Activated naive CD4-positive, alpha-beta T cell treated with anti-CD3 and anti-CD28 coated beads for 36 hours (primary cell): ENCODE data around the gene EOLA1. TPM values are rescaled to one million over a fixed set of nuclear protein-coding genes. Genes with fewer than 3 reads are reported as not detected.
A peak's percentile ranks its signal among the peaks of the same experiment; 100 is the strongest.
"Not testable (repeated sequence)": the region's sequence is repeated elsewhere in the genome, so short reads cannot be mapped to it uniquely, and the experiment has no call there.

Source experiments
- CTCF ChIA-PET: fragments of 350-600 bp; sonication (Branson Sonifier 250); formaldehyde crosslinking; loops from one replicate; lab custom pipeline; 2021; ENCODE audit warnings: antibody characterized with exemption; lab: Charles Lee
- DNase-seq: peaks from one replicate; pipeline ENCODE4 v3.0.0-alpha.2; 2020
- H3K27ac Mint-ChIP-seq: one replicate; pipeline ENCODE4 v1.8.0; 2021; ENCODE audit warnings: mild to moderate bottlenecking, mixed read lengths
- H3K27me3 Mint-ChIP-seq: one replicate; pipeline ENCODE4 v1.8.0; 2021; ENCODE audit warnings: low read depth, mixed read lengths
- H3K36me3 Mint-ChIP-seq: one replicate; pipeline ENCODE4 v1.8.0; 2021; ENCODE audit warnings: low read depth, mixed read lengths
- H3K4me1 Mint-ChIP-seq: one replicate; pipeline ENCODE4 v1.8.0; 2021; ENCODE audit warnings: low read depth, mixed read lengths
- H3K4me3 Mint-ChIP-seq: one replicate; pipeline ENCODE4 v1.8.0; 2021; ENCODE audit warnings: mild to moderate bottlenecking, moderate library complexity, mixed read lengths
- H3K9me3 Mint-ChIP-seq: one replicate; pipeline ENCODE4 v1.8.0; 2021; ENCODE audit warnings: mixed read lengths
- intact Hi-C: fragments of 100-400 bp; cut with micrococcal nuclease; formaldehyde crosslinking; loops from one replicate; pipeline ENCODE4 v1.15.1; 2023
- total RNA-seq, 2 experiments: library from RNA; stranded (reverse); gene quantifications; one replicate each; pipeline ENCODE4 v1.2.3, GENCODE V29; 2021

The EOLA1 gene
- 10 to 100 TPM; 14.7 to 16.2 TPM for total RNA-seq

- H3K9me3 Mint-ChIP-seq = no peaks in the 10 kb centered on the region
- H3K36me3 Mint-ChIP-seq = peaks cover 1% of the 10 kb centered on the region
- H3K27me3 Mint-ChIP-seq = no peaks in the 10 kb centered on the region
- H3K27ac Mint-ChIP-seq = peak within 1 kb of the TSS; percentile 99
- CTCF ChIA-PET = interaction anchor here (0.6 kb wide), 1 partner anchor 37 kb away, joined by 3 read pairs; no protein-coding TSS in a partner anchor
- DNase-seq = peak; percentile 93
- peak within 1 kb of the TSS; percentile 91 for H3K4me3 Mint-ChIP-seq
- intact Hi-C loops = loop anchor here (1.0 to 10.0 kb wide), 7 partner anchors 36 to 1630 kb away; partner anchors contain the start of genes FMR1, IDS, MAMLD1 and MTM1
- peaks cover 2% of the 10 kb centered on the region for H3K4me1 Mint-ChIP-seq
These were observed at the start of gene EOLA1 for GRCh38 chrX:149540621-149541520. Gene EOLA1 (plus strand): TSS chrX:149541012. CDS start chrX:149545631, 4,619 bp downstream.

- no peak overlapping the region for H3K27ac Mint-ChIP-seq
- no peaks in the 10 kb centered on the region for H3K9me3 Mint-ChIP-seq
- DNase-seq = no peak
- no peak overlapping the region for H3K4me3 Mint-ChIP-seq
- no peaks in the 10 kb centered on the region for H3K27me3 Mint-ChIP-seq
- peaks cover 2% of the 10 kb centered on the region for H3K4me1 Mint-ChIP-seq
- peaks cover 10% of the 10 kb centered on the region for H3K36me3 Mint-ChIP-seq
- intact Hi-C loops = no loop called here
- CTCF ChIA-PET = no interaction called here
These were observed 49.0 kb upstream of the EOLA1 start for GRCh38 chrX:149491812-149492211.

- H3K27ac Mint-ChIP-seq = no peak overlapping the region
- CTCF ChIA-PET = no interaction called here
These were observed 46.9 kb upstream of the EOLA1 start for GRCh38 chrX:149493567-149494562.

GRCh38 chrX:149494844-149495565 lies 45.8 kb upstream of the EOLA1 start:
- no peak overlapping the region for H3K27ac Mint-ChIP-seq
- H3K27me3 Mint-ChIP-seq = no peaks in the 10 kb centered on the region
- CTCF ChIA-PET = interaction anchor here (0.7 kb wide), 1 partner anchor 17 kb away, joined by 3 read pairs; no protein-coding TSS in a partner anchor
- no peak for DNase-seq
- H3K36me3 Mint-ChIP-seq = peaks cover 18% of the 10 kb centered on the region
- H3K4me1 Mint-ChIP-seq = peaks cover 5% of the 10 kb centered on the region
- intact Hi-C loops = no loop called here
- no peaks in the 10 kb centered on the region for H3K9me3 Mint-ChIP-seq
- H3K4me3 Mint-ChIP-seq = no peak overlapping the region

More at GRCh38 chrX:149493567-149494562, 46.9 kb upstream of the EOLA1 start:
- intact Hi-C loops = no loop called here
- no peak overlapping the region for H3K4me3 Mint-ChIP-seq
- no peaks in the 10 kb centered on the region for H3K9me3 Mint-ChIP-seq
- peaks cover 3% of the 10 kb centered on the region for H3K4me1 Mint-ChIP-seq
- H3K36me3 Mint-ChIP-seq = peaks cover 15% of the 10 kb centered on the region
- no peaks in the 10 kb centered on the region for H3K27me3 Mint-ChIP-seq
- no peak for DNase-seq

- H3K27me3 Mint-ChIP-seq = no peaks in the 10 kb centered on the region
- no peaks in the 10 kb centered on the region for H3K9me3 Mint-ChIP-seq
- peaks cover 11% of the 10 kb centered on the region for H3K4me1 Mint-ChIP-seq
- H3K4me3 Mint-ChIP-seq = no peak overlapping the region
- CTCF ChIA-PET = interaction anchor here (0.7 to 1.4 kb wide), 2 partner anchors 17 to 18 kb away, joined by 3 to 4 read pairs; no protein-coding TSS in a partner anchor
- intact Hi-C loops = no loop called here
- H3K36me3 Mint-ChIP-seq = peaks cover 15% of the 10 kb centered on the region
- DNase-seq = no peak
- no peak overlapping the region for H3K27ac Mint-ChIP-seq
These were observed 45.2 kb upstream of the EOLA1 start for GRCh38 chrX:149495573-149496071.

GRCh38 chrX:149497054-149497453 lies 43.8 kb upstream of the EOLA1 start:
- intact Hi-C loops = no loop called here
- no peaks in the 10 kb centered on the region for H3K27me3 Mint-ChIP-seq
- CTCF ChIA-PET = interaction anchor here (1.4 kb wide), 1 partner anchor 15 kb away, joined by 4 read pairs; no protein-coding TSS in a partner anchor

GRCh38 chrX:149497626-149498025 lies 43.2 kb upstream of the EOLA1 start:
- Mint-ChIP-seq H3K4me3 (no peak overlapping the region), H3K36me3 (peaks cover 15% of the 10 kb centered on the region), H3K27ac (no peak overlapping the region), H3K9me3 (no peaks in the 10 kb centered on the region), H3K4me1 (peaks cover 21% of the 10 kb centered on the region), H3K27me3 (no peaks in the 10 kb centered on the region)
- no peak for DNase-seq
- intact Hi-C loops = no loop called here
- CTCF ChIA-PET = no interaction called here

More at GRCh38 chrX:149497054-149497453, 43.8 kb upstream of the EOLA1 start:
- H3K27ac Mint-ChIP-seq = no peak overlapping the region
- H3K9me3 Mint-ChIP-seq = no peaks in the 10 kb centered on the region
- no peak for DNase-seq
- peaks cover 15% of the 10 kb centered on the region for H3K36me3 Mint-ChIP-seq
- no peak overlapping the region for H3K4me3 Mint-ChIP-seq
- H3K4me1 Mint-ChIP-seq = peaks cover 20% of the 10 kb centered on the region

- CTCF ChIA-PET = no interaction called here
- Mint-ChIP-seq H3K4me1 (peaks cover 25% of the 10 kb centered on the region), H3K4me3 (no peak overlapping the region), H3K27ac (no peak overlapping the region), H3K27me3 (no peaks in the 10 kb centered on the region), H3K9me3 (no peaks in the 10 kb centered on the region), H3K36me3 (peaks cover 15% of the 10 kb centered on the region)
- intact Hi-C loops = no loop called here
- DNase-seq = no peak
These were observed 42.0 kb upstream of the EOLA1 start for GRCh38 chrX:149498767-149499166.

GRCh38 chrX:149499766-149500165 lies 41.0 kb upstream of the EOLA1 start:
- Mint-ChIP-seq H3K4me1 (peaks cover 25% of the 10 kb centered on the region), H3K9me3 (no peaks in the 10 kb centered on the region), H3K4me3 (no peak overlapping the region), H3K27ac (no peak overlapping the region), H3K27me3 (no peaks in the 10 kb centered on the region), H3K36me3 (peaks cover 15% of the 10 kb centered on the region)
- DNase-seq = no peak
- intact Hi-C loops = loop anchor here (10.0 kb wide), 1 partner anchor 1485 kb away; the partner anchor contains the start of gene HMGB3
- CTCF ChIA-PET = no interaction called here

- H3K36me3 Mint-ChIP-seq, H3K9me3 Mint-ChIP-seq, DNase-seq, H3K27me3 Mint-ChIP-seq, CTCF ChIA-PET, H3K4me3 Mint-ChIP-seq, H3K27ac Mint-ChIP-seq: not testable (repeated sequence)
- intact Hi-C loops = loop anchor here (10.0 kb wide), 1 partner anchor 1482 kb away; the partner anchor contains the start of gene HMGB3
- H3K4me1 Mint-ChIP-seq = peaks cover 30% of the 10 kb centered on the region
These were observed 37.9 kb upstream of the EOLA1 start for GRCh38 chrX:149502923-149503322.

GRCh38 chrX:149503446-149503845 lies 37.4 kb upstream of the EOLA1 start:
- peak; percentile 74 for DNase-seq
- H3K36me3 Mint-ChIP-seq, H3K9me3 Mint-ChIP-seq, H3K27ac Mint-ChIP-seq, H3K27me3 Mint-ChIP-seq: not testable (repeated sequence)
- H3K4me3 Mint-ChIP-seq = peak overlapping the region; percentile 86
- intact Hi-C loops = loop anchor here (10.0 kb wide), 1 partner anchor 1481 kb away; the partner anchor contains the start of gene HMGB3
- CTCF ChIA-PET = interaction anchor here (0.7 kb wide), 2 partner anchors 38 to 125 kb away, joined by 3 to 4 read pairs; partner anchors contain the start of gene EOLA1
- H3K4me1 Mint-ChIP-seq = peaks cover 29% of the 10 kb centered on the region
